Measurements from ENCODE around the gene TINAG.
"Not testable (repeated sequence)": the region's sequence is repeated elsewhere in the genome, so short reads cannot be mapped to it uniquely, and the experiment has no call there.

The TINAG gene

DNA sequence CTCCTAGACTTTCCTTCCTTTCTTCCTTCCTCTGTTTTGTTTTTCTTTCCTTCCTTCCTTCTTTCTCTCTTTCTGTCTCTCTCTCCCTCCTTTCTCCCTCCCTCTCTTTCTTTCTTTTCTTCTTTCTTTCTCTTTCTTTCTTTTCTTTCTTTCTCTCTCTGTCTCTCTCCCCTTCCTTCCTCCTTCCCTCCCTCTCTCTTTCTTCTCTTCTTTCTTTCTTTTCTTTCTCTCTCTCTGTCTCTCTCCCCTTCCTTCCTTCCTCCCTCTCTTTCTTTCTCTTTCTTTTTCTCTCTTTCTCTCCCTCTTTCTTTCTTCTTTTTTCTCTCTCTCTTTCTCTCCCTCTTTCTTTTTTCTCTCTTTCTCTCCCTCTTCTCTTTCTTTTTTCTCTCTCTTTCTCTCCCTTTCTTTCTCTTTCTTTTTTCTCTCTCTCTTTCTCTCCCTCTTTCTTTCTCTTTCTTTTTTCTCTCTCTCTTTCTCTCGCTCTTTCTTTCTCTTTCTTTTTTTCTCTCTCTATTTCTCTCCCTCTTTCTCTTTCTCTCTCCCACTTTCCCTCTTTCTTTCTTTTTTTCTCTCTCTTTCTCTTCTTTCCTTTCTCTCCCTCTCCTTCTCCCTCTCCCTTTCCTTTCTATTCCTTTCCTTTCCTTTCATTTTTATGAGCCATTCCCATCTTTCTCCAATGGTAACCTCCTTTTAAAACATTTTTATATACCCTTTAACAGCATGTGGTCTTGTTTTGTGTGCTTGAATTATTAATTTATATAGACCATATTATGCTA lies 2.3 kb downstream of the TINAG start:
- DNase-seq, result no peak

DNA sequence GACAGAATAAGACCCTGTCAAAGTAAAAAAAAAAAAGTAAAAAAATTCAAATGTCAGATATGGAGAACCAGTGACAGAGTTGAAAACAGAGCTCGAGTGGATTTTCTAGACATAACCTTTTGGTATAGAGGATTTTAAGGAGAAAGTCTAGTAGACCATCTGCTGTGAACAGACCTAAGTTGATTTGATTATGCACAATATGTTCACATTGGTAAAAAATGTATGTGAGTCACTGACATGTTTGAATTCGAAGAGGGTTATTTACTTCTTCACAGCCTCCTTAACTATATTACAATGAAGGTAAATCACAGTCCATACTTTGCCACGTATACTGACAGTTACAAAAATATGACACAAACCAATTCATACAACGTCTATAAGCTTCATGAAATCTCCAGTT lies 7.4 kb downstream of the TINAG start:
- DNase-seq, result no peak

DNA sequence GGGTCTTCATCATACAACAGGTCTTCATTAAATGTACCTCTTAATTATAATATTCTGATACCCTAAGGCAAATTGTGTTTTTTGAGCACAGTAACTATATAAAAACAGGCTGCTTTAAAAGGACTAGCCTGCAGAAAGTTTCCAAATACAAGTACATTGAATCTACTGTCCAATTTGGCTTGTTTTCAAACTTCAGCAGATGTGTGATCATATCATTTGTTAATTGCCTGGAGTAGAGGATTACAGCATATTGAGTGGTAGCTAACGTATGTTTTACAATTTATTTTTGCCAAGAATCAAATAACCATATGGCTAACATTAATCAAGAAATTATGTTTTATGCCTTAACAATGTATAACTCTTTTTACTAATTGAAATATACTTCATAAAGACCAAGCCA lies 12.6 kb downstream of the TINAG start:
- no peak for DNase-seq

DNA sequence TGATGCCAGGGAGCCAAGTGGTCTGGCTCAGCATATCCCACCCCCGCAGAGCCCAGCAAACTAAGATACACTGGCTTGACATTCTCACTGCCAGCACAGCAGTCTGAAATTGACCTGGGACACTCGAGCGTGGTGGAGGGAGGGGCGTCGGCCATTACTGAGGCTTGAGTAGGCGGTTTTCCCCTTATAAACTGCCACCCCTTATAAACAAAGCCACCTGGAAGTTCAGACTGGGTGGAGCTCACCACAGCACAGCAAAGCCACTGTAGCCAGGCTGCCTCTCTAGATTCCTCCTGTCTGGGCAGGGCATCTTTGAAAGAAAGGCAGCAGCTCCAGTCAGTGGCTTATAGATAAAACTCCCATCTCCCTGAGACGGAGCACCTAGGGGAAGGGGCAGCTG lies 19.4 kb downstream of the TINAG start:
- DNase-seq, result no peak

DNA sequence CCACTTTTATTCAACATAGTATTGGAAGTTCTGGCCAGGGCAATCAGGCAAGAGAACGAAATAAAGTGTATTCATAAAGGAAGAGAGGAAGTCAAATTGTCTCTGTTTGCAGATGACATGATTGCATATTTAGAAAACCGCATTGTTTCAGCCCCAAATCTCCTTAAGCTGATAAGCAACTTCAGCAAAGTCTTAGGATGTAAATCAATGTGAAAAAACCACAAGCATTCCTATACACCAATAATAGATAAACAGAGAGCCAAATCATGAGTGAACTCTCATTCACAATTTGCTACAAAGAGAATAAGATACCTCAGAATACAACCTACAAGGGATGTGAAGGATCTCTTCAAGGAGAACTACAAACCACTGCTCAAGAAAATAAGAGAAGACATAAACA lies 23.3 kb downstream of the TINAG start:
- DNase-seq, result not testable (repeated sequence)

DNA sequence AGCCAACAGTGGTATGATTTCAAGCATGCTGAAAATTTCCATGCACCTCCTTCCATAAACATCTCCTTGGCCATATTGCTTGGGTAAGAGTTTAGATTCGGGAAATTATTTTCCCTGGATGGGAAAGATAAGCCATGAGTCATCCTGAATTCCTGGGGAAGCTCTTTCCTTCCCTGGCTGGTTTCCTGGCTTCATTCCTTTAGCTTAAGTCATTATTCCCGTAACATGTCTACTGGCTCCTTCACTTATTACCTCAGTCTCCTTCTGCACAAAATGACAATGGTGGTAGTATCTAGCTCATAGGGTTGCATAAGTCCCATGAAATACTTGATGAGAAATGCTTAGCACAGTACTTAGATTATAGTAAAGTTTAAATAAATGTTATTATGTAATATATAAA lies 27.6 kb downstream of the TINAG start:
- DNase-seq, result no peak

DNA sequence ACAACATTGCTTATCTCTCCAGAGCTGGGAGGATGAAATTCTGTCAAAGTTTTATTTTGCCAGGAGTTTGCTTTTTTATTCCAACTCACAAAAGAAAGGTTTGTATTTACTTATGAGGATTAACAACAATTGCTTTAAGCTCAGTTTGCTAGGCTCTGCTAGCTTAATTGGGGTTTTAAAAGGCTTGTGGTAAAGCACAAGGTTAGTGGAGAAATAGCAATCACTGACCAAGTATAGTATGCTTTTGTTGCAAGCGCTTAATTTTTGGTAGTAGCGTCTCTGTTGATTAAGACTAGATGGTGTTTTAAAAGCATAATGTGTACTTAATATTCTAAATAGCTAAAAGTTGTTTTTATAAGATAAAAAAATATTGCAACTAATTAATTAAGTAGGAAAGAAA lies 45.7 kb downstream of the TINAG start:
- no peak for DNase-seq

DNA sequence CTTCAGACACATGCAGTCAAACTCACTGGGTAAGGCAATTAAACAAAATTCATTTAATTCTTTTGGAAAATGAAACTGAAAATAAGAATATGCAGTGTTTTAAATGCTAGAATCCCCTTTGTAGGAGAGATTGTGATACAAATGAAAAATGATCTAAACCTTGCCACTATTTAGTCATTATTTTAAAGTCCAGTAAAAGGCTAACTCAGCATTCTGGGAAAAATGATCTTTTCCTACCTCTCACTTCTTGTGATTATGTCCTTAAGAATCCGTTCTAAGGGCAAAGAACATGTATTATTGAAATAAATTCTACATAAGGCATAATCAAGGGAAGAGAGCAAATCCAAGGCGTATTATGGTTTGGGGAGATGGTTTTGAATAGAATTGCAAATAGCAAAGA lies 46.4 kb downstream of the TINAG start:
- DNase-seq, result no peak

DNA sequence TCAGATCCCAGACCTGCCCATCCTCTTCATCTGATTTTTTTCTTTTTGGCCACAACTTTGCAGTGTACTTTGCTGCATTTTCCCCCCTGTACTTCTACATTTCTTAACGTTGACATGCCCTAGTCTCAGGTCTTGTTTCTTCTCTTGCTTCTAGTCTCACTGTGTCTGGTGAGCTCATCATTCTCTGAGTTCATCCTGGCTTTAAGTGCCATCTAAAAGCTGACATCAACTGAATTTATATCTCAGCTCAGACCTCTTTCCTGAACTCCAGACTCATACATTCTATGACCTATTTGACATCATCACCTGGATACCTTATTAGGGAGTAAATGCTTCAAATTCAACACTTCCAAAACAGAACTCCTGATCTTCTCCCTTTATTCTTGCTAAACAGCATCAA lies 48.9 kb downstream of the TINAG start:
- no peak for DNase-seq

DNA sequence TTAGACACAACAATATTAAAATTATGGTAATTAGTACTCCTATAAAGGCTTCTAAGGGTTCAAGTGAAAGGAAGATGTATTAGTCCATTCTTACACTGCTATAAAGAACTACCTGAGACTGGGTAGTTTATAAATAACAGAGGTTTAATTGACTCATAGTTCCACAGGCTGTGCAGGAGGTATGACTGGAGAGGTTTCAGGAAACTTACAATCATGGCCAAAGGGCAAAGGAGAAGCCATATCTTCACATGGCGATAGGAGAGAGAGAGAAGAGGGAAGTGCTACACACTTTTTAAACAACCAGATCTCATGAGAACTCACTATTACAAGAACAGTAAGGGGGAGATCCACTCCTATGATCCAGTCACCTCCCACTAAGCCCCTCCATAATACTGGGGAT lies 52.9 kb downstream of the TINAG start:
- DNase-seq, result no peak

DNA sequence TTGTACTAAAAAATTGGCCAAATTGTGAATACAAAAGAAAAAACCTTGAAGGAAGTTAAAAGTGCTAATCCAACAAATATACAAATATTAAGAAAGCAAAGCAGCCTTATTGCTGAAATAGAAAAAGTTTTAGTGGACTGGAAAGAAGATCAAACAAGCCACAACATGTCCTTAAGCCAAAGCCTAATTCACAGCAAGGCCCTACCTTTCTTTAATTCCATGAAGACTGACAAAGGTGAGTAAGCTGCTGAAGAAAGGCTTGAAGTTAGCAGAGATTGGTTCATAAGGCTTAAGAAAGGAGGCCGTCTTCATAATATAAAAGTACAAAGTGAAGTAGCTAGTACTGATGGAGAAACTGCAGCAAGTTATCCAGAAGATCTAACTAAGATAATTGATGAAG lies 53.5 kb downstream of the TINAG start:
- no peak for DNase-seq

DNA sequence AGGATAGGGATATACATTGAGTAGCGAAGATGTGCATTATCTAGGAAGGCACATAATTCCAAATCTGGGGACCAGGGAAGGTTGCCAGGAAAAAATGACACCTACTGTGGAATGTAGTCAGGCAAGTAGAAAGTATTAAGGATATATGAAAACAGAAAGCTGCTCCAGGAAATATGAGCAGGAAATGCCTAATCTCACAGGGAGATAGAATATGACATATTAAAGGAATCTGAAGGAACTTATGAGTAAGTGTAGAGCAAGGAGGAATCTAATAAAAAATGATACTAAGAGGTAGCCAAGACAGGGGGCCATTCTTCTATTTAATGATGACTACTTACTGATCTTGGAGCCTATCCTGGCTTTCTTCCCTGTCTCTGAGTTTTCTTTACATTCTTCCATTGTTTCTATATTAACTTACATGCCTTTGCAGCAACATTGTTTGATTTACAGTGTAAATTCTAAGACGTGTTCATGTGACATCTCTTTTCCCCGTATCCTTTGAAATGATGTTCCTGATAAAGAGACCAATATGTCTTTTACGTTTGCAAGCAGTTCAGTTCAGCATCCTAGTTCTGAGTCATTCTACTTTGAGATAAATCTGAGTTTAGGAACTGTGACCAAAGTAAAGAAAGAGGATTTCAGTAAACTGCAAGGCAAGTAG lies 58.6 kb downstream of the TINAG start:
- no peak for DNase-seq

DNA sequence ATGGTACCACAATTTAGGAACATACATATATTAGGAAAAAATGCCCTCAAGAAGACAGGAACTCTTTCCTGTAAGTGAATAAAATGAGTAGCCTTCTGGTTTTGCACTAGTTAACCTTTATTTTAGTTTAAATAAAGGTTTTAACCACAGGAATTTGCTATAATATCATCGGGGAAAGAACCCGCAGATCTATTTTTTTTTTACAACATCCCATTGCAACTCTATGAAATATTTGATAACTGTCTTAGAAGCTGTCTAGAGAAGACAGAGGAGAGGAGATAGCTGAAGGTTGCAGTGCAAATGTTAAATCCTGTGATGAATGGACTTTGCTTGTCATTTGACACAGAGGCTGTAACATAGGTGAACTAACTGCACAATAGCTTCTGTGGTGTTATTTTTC lies 69.5 kb downstream of the TINAG start:
- no peak for DNase-seq

DNA sequence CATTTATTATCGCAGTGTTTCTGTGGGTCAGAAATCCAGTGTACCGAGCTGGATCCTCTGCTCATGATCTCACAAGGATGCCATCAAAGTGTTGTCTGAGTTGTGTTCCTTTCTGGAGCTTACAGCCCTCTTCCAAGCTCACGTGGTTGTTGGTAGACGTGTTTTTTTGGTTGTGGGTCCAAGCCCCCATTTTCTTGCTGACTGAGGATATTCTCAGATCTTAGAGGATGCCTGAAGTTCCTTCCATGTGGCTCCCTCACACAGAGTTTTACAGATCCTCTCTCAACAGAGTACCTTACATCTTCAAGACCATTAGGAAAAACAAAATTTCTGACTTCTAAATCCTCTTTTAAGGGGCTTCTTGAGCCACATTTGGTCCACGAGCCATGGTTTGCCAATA lies 78.1 kb downstream of the TINAG start:
- no peak for DNase-seq

DNA sequence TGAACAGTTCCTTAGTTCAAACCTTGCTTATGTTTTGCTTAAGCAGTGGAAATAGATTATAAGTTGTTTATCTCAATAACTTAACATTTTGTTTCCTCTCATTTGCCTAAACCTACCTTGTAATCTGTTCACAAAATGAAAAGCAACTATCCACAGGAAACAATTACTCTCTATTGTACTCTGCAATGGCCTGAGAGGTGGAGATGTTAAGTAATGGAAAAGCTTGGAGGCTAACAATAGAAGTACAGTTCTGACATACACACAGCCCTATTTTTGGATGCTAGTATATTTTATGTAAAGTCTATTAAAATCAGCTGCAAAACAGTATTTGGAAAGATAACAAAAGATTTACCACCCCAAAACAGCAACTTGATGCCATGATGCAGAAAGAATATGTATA lies 82.1 kb downstream of the TINAG start:
- no peak for DNase-seq

DNA sequence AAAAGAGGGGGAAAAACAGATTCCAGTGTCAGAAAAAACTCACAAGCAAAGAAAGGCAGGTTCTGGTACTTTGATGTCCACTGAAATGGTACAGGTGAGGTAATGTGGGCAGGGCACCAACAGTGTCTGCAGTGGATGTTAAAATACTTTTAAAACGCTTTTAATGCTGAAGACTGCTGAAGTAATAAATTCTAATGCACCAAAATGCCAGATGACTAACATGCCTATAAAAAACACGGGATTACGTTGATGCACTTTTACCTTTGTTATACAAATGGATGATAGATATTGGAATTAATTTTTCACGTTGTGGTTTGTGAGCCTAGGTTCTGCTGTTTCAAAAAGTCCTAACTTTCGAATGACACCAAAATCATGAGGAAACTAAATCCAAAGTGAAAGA lies 83.3 kb downstream of the TINAG start:
- no peak for DNase-seq

DNA sequence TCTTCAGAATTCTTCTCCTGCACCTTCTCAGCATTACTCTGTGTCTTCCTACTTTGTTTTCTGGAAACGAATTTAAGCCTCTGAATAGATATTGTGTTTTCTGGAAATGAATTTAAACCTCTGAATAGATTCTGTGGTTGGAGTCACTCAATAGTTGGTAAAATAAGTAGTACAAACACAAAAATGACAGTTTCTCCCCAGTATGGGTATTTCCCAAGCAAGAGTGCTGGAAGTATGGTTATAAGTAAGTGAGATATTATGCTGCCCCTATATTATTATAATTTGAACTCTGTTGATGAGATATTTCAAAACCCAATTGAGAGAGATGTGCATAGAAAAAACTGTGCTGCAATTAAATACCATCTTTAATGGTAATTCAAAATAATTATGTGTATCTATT lies 94.9 kb downstream of the TINAG start:
- DNase-seq, result no peak

DNA sequence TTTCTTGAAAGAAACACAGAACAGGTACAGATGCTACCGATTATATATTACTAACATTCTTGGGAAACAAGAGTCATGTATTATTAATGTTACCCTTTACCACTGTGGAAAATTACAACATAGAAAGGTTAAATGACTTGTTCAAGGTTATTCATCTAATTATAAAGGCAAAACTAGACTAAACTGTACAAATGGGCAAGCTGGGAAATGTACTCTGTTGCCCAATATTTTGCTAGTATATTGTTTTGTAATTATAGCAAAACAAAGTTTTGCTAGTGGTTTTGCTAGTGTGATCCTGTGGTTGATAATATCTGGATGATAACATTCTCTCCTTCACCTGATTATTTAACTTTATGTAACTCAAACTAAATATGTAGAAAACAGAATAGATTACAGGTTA lies 96.5 kb downstream of the TINAG start:
- no peak for DNase-seq

DNA sequence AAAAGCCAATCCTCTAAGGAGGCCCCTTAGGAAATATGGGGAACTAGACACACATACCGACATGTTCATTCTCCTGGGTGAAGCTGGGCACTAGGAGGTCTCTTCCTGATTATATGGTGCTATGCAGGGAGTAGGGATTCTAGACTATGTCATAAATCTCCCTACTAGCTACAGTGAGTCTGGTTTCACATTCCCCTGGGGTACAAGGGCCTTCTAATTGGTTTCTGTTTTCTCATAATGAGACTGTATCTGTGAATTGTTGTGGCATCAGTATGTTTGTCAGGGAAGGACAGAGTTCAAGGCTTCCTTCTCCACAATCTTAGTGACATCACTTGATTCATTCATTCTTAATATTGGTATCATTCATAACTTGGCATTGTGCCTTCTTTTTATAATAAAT lies 103.5 kb downstream of the TINAG start:
- no peak for DNase-seq

DNA sequence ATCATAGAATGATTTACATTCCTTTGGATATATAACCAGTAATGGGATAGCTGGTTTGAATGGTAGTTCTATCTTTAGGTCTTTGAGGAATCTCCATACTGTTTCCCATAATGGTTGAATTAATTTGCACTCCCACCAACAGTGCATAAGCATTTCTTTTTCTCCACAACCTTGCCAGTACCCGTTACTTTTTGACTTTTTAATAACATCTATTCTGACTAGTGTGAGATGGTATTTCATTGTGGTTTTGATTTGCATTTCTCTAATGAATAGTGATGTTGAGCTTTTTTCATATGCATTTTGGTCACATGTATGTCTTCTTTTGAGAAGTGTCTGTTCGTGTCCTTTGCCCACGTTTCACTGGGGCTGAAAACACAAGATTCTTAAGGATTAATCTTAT lies 107.3 kb downstream of the TINAG start:
- no peak for DNase-seq

DNA sequence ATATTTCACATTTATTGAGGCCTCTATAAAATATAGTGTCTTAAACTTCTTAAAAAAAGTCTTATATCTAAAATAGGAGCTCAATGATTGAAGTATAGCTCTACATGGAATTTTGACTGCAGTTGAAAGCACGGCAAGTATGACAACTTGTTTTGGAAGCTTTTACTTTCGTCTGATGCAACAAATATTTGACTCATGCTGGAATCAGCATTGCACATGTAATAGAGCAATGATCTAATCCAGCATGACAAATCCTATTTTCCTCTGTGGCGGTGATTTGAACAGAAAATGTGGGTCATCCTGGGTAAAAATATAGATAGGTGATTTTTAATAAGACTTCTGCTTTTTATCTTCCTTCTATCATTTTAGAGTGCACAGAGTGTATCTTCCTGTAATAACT lies 111.6 kb downstream of the TINAG start:
- DNase-seq, result no peak

DNA sequence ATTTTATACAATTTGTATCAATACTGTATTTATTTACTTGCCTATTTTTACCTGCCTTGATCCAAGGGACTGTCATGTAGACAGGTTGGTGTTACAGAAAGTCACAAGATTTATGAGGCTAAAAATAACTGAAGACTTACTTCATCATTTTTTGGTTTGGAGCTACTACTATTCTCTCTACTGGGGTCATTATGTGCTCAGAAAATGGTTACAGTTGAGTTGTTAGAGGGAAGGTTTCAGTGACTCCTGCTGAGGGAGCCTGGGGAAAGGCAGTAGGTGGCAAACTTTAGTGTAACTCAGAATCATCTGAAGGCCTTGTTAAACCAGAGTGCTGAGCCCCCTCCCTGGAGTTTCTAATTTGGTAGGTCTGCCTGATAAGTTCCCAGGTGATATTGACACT lies 118.8 kb downstream of the TINAG start:
- DNase-seq, result no peak

DNA sequence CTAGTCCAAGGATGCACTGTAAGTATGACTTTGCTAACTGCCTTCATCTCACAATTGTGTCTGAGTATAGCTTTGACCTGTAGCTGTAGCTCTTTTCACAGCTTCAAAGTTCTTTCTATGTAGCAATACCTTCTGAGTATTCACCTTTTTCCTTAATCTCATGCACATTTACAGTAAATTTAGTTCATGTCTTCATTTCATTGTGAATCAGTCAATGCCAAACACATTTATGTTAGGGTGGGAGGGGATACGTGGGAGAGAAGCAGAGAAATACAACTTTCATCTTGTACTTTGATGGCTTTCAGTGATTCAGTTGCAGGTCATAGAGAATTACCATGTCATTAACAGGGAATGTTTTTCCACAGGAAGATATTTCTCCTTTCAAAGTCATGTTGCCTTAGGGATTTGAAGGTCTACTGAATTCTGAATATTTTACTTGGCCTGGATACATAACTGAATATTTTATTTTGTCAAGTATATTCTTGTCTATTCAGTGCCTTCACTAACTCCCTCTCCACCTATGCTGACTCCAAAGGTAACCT lies 119.2 kb downstream of the TINAG start:
- no peak for DNase-seq

DNA sequence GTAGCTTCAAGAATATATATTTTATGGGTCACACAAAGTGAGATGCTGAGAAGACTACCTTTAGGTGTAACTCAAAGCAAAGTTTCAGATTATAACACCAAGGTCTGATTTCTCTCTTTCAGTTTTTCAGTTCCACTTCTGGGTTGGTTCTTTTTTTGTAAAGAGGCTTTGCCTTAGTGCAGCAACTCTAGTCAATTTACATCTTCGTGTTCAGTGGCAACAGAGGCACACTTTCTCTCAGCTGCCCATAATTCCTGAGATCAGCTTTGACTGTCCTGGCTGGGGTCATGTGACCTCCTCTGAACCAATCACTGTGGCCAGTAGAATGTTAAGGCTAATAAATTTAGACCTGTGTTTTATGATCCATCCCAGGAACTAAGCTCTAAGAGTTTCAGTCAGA lies 120.2 kb downstream of the TINAG start:
- DNase-seq, result no peak

DNA sequence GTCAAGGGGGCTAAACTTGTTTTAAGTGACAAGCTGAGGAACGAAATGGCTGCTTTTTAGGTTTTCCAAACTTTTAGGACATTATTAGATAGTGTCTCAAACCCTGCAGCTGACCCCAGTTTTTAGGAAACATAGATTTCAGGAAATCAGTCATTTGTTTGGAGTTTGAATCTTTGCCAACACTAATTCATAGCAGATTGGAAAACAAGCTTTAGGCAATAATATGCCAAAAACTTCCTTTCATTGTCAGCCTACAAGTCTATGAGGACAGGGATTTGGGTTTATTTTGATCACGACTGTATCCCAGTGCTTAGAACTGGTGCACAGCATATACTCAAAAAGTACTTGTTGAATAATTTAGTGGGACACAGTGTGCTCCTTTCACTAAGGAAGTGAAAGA lies 123.2 kb downstream of the TINAG start:
- no peak for DNase-seq

Data from NCI-H2029 (cell line).